SIG-M5 (cell line): ENCODE data around the gene HYI.
"Not testable (repeated sequence)": the region's sequence is repeated elsewhere in the genome, so short reads cannot be mapped to it uniquely, and the experiment has no call there.

ENCODE experiments used
- DNase-seq: peaks from one replicate; lab custom pipeline; 2025; lab: John Stamatoyannopoulos, UW

HYI gene

DNA sequence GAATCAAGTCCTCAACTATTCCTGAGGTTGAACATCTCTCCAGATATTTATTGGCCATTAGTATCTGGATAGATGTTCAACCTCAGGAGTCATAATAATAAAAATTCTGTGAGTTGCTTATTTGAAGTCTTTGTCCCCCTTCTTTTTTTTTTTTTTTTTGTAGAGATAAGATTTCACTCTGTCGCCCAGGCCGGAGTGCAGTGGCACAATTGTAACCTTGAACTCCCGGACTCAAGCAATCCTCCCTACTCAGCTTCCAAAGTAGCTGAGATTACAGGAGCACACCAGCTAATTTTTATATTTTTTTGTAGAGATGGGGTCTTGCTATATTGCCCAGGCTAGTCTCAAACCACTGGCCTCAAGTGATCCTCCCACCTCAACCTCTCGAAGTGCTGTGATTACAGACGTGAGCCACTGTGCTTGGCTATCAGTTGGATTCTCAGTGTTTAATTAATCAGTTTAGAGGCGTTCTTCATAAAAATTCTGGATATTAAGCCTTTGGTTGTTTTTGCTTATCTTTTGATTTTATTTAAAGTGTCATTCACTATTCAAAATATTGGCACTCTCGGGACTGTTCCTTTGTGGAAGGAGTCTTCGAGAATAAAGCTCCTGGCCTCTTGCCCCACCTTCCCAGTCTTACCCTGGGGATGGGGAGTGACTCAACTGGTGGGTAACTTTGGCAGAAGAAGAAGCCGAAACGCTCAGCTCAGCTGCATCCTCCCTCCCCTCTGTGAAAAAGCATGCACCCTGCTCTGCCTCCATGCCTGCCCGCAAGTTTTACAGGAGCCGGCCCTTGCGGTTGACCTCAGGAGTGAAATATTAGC, 11.2 kb upstream of the HYI start:
- no peak for DNase-seq

DNA sequence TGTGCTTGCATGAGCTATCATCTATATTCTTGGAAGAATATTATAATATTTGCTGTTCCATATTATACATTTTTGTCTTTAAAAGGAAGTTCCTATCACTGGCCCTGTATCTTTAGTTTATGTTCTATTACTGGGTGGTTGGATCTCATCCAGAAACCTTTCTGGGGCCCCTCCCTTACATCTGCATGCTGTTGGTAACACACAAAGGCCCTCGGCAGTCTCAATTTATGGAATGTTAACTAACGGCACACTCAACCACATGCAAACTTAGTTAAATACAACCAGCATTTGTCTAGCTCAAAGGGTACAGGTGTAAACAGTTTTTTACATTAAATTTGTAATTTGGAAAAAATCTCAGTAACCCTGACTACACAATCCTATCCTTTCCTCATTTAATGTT, 9.7 kb upstream of the HYI start:
- DNase-seq, result no peak

DNA sequence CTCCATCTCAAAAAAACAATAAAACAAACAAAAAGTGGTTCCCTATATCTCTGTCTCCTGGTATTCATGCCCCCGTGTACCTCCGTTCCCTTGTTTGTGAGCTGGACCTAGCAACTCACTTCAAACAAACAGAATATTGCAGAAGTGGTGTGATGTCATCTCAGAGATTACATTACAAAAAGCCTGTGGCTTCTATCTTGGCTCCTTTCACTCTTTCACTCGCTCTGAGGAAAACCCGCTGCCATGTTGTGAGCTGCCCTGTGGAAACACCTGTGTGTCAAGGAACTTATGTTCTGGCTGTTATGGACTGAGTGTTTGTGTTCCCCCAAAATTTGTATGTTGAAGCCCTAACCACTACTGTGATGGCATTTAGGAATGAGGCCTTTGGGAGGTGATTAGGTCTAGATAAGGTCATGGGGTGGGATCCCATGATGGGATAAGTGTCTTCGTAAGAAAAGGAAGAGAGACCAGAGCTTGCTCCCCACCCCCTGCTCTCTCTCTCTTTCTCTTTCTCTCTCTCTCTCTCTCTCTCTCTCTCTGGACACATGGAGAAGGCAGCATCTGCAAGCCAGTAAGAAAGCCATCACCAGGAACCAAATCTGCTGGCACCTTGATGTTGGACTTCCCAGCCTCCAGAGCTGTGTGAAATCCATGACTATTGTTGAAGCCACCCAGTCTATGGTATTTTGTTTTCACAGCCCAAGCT, 7.4 kb upstream of the HYI start:
- DNase-seq, result no peak

DNA sequence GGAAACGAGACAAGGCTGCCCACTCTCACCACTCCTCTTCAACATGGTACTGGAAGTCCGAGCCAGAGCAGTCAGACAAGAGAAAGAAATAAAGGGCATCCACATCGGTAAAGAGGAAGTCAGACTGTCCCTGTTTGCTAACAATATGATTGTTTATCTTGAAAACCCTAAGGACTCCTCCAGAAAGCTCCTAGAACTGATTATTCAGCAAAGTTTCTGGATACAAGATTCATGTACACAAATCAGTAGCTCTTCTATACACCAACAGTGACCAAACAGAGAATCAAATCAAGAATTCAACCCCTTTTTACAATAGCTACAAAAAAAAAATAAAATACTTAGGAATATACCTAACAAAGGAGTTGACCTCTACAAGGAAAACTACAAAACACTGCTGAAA, 4.6 kb upstream of the HYI start:
- DNase-seq, result not testable (repeated sequence)

DNA sequence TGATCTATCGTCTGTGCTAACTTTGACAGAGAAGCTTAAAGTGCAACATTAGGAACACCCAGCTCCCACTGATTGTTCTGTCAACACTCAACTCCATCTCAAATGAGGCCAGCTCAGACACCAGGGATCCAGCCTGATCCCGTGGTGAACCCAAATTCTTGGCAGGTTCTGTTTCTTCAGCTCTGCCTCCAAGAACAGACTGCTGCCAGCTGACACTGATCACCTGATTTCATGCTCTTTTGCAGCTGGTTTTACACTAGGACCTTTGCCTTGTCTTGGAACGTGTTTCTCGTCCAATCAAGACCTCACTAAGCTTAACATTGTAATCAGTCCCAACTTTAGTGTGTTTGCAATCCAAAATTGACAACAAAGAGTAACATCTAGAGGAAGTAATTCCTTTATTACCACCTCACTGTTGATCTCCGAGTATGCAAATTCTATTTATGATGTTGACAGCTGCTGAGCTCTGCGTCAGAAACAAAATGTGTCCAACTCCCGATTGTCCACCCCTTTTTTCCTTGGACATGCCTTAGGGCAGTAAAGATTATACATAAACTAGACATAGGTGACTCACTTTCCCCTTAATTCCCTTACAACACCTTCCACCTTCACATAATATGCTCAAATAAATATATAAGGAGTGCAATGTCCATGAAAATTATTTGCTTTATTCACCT, 1.6 kb upstream of the HYI start:
- no peak for DNase-seq

DNA sequence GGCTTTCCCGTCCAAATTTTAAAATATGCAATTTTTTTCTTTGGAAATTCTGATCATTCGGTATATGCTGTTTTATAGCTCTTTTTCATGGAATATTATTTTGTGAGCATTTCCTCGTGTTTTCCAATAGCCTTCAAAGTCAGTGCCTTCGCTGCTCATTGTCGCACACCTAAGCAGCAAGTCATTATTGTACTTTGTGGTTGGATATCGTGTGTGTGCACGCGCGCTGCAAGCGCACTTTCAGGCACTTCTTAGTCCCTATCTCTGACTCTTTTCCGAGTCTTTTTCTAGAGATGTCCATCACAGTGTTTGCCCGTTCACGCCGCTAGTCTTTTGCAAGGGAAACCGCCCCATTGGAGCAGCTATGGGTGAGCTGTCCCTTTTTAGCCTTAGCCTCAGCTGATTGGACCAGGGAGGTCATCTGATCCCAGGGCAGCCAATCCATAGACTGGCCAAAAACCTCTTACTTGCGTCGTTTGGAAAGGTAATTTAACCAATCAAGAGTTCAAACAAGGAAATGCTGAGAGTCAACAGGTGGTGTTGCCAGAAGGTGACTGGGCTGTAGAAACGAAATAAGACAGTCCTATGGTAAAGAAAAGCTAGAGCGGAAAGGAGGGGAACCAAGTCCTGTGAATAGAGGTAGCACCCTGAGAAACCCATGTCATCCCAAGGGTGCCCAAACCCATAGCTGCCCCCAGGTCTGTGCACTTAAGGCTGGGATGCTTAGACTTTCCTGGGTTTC, 710 bp upstream of the HYI start:
- DNase-seq, result no peak

DNA sequence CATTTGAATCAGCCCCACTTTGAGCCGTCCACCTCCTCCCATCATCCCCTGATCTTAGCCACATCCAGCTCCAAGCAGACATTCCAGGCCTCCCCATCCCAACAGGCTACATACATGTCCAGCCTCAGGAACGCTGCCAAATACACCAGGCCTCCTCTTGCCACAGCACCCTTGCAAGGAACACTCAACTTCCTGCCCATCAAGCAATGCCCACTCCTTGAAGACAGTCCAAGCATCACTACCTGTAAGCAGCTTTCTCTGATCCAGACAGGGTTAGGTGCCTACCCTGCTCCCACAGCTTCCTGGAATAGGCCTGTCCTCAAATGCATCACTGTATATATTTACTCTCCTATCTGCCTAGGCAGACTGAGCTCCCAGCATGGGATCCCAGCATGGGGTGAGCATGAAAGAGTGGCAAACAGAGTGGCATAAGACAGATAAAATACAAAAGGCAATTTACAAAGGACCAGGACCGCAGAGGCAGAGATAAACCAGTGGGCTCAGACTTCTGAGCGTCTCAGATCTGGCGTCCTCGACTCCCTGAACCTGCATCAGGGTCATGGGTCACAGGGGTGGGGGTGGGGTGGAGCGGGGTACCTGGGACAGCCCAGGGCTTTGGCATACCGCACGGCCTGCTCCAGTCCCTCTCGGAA, 816 bp downstream of the HYI start:
- DNase-seq, result no peak

DNA sequence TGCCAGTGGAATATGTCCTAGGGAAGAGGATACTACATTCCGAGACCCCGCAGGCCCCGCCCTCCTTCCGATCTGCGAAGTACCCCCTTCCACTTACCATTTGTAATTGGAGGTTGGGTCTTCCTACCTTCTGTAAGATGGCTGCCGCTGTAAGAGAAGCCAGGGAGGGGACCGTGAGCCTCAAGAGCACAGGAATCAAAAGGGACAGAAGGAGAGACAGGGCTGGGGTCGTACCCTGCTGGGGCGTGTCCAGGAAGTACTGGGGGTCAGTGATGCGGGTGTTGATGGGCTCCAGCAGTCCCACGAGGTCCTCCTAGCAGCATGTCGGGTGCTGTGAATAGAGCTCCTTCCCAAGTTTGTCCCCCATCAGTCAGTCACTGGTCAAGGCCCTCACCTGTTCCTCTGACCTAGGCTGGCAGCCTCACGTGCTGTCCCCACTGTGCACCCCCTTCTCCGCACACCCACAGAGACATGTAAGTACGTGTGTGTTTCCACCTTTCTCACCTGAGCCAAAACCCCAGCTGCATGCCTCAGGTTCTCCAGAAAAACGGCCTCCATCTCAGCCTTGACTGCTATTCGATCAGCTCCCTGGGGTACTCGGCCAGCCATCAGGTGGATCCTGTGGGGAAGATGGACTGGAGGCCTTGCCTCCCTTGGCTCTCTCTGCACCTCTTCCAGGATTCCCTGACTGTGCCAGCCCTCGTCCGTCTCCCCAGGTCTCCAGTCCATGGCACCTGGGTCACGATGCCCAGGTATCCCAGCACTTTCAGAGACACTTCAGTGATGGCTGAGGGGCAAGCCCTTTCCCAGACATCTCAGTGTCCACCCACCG, 1.8 kb downstream of the HYI start:
- no peak for DNase-seq

DNA sequence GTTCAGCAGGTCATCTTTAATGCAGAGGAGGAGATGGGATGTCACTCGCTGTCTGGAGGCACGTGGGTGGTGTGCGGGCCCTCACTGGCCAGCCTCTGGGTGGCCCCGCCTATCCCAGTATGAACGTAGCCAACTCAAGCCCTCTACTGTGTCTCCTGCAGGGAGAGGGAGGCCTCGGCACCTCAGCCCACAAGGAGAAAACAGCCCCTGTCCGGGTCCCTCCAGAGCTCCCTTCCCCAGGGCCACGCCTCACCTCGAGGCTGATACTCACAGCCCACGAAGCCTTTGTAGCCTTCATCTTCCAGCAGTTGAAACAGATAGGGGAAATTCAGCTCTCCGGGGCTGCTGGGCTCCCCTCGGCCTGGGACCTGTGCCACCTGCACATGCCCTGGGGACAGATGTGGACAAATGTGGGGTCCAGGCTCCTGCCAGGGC, 2.6 kb downstream of the HYI start:
- no peak for DNase-seq

DNA sequence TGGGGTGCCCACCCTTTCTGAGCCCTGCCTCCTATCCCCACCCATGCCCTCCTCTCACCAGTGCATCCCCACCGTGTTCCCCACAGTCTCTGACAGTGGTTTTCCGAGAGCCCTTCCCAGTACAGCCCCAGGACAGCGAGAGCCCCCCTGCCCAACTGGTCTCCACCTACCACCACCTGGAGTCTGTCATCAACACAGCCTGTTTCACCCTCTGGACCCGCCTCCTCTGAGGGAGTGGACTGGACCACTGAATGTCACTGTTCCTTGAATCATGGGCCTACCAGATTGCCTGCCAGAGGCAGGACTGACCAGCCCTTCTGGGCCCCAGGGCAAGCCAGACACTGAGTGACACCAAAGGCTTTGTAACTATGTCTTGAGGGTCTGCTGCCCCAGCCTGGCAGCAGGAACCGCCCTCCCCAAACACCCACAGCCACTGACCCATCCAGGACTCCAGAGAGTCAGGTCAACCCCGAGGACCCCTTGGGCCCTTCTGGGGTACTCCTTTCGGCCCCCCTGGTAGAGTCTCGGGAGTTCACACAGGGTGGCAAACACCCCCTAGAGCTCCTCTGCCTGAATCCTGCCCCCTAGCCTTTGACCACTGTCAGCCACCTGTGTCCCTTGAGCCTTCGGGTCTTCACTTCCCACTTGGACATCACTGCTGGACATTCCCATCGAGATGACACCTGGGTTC, 3.3 kb downstream of the HYI start:
- DNase-seq, result no peak

DNA sequence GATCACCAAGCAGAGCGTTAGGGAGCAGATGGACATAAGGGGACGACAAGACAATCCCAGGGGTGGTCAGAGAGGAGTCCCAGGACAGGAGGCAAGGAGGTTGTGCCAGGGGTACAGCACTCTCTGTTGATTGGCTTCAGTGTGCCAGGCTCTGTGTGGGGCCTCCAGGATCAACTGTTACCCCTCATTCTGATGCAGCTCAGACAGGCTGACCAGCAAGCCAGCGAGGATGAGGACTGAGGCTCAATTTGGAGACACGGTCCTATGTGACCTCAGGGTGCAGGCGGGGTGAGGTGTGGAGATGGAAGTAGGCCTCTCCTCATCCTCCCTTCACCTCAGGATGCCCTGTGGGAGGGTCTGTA, 4.0 kb downstream of the HYI start:
- DNase-seq, result no peak

DNA sequence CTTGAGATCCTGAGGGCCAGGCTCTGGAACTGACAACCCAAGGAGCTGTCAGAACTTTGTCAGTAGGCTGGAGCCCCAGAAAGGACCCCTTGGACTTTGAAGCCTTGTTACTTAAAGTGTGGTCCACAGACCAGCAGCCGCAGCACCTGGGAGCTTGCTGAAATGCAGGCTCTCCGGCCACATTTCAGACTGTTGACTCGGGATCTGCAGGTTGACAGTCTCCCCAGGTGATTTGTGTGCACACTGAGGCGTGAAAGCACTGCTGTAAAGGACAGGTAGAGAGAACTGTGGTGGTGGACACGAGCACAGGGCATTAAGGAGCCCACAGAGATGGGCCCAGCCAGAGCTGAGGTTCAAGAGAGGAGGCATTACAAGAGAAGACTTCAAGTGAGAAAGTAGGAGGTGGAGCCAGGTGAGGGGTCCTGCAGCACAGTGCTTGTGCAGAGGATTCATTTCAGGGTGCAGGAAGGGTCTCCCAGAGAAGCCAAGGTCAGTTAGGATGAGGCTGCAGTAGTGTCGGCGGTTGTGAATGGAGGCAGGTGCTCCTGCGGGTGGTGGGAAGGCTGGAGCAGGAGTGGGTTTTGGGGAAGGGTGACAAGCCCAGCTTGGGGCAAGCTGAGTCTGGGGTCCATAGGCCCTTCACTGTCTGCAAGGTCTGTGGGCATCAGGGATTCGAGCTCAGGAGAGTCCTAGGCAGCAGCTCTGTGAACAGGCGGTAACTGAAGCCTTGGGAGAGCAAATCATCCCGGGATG, 4.6 kb downstream of the HYI start:
- DNase-seq, result no peak

DNA sequence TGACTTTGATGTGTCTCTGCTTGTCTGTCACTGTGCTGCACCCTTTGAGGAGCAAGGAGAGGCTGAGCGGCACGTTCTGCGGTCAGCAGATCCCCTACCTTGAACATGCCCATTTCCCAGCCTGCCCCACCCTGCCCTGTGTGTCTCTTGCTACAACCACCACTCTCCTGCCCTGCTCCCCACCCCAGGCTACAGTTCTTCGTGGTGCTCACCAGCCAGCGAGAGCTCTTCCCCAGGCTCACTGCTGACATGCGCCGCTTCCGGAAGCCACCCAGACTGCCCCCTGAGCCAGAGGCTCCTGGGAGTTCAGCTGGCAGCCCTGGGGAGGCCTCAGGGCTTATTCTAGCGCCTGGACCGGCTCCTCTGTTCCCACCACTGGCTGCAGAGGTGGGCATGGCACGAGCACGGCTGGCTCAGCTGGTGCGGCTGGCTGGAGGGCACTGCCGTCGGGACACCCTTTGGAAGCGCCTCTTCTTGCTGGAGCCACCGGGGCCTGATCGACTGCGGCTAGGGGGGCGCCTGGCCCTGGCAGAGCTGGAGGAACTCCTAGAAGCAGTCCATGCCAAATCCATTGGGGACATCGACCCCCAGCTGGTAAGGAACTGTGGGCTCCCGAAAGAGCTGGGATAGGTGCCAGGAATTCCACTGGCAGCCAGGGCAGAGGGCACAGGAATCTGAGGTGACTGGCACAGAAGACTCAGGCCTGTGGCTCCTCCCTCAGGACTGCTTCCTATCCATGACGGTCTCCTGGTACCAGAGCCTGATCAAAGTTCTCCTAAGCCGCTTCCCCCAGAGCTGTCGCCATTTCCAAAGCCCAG, 5.6 kb downstream of the HYI start:
- DNase-seq, result no peak

DNA sequence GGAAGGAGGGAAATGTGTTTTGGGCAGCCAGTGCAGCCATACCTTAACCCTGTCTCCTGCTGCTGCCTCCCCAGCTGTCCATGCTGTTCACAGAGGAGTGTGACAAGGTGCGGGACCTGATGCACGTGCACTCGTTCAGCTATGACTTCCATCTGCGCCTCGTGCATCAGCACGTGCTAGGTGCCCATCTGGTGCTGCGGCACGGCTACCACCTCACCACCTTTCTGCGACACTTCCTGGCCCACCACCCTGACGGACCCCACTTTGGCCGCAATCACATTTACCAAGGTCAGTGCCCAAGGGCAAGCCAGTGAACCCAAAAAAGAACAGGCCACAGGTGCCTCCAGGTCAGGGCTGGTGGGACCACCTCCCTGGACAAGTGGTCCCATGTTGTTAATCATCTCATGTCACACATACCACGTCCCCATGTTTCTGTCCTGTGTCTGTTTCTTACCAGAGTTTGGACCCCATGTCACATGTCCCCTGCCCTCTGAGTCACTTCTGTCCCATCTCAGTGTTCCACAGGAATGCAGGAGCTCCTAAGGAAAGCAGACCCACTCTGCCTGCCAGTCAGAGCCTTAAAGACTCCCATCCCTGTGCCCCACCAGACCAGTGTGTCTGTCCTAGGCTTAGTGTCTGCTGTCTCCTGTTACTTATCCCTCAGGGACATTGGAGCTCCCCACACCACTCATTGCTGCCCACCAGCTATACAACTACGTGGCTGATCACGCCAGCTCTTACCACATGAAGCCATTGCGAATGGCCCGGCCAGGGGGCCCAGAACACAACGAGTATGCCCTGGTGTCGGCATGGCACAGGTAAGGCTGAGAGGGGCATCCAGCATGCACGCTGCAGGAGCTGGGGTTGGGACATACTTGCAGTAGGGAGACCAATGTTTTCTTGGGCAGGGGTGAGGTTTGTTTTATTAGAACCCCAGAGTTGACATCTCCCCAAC, 6.6 kb downstream of the HYI start:
- no peak for DNase-seq

DNA sequence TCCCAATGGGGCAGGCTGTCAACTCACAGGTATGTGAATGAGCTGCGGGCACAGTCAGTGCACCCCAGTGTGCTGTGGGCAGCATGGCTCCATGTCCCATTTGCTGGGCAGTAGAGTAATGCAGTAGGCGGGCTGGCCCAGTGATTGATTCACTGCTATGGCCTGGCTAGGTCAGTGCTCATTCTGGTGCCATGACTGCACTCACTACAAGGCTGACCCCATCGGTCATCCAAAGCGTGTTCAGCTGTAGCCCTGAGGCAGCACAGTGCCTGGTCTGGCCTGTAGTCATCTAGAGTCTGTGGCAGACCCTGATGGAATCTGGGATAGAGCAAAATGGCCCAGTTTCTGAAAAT, 7.4 kb downstream of the HYI start:
- DNase-seq, result no peak

DNA sequence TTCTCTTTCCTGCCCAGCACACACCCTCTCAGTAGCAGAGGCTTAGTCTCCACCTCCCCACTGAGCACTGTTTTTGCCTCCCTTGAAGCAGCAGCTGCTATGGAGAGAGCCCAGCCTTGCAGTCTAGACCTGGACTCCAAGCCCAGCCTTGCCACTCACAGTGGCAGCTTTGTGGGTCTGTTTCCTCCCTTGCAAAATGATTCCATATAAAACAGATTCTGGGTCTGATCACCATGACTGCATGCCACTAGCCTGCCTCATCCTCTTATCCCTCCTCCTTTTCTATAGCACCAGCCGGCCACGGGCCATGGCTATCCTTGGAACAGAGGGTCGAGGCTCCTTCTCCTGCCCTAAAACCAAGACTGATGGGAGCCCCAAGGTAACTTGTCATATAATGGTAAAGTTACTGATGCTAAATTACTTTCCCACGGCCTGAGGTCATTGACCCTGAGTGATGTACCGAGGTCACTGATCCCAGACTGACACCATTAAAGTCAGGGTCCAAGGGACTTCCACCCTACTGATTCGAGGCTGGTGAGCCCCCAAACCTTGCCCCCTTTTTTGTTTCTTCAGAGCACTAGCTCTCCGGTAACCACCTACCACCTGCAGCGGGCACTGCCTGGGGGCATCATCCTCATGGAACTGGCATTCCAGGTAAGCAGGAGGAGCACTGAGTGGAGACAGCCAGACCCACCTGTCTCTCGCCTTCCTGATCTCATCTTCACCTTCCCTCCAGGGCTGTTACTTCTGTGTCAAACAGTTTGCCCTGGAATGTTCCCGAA, 7.9 kb downstream of the HYI start:
- DNase-seq, result no peak

DNA sequence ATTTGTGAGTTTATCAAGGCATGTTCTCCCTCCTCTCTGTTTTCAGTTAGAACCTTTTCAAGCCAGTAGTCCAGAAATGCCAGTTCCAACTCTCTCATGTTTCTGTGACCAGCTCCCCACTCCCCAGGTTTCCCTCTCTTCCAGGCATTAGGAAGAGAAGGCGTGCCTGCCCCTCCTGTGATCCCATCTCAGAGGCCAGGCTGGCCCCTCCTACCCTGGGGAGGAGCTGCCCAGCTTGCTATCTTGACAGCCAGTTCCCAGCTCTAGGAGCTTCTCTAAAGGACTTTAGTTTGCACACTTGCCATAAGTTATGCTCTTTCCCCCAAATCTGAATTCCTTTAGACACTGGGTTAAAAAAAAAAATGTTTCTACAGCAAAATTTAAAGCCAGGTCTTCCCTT, 8.9 kb downstream of the HYI start:
- DNase-seq, result no peak
